ENCODE measurements around the gene TCERG1L. TPM values are rescaled to one million over a fixed set of nuclear protein-coding genes. Genes with fewer than 3 reads are reported as not detected.

The TCERG1L gene
- polyA plus RNA-seq, 1 donor from 2014 or later = 0.53 TPM

DNA sequence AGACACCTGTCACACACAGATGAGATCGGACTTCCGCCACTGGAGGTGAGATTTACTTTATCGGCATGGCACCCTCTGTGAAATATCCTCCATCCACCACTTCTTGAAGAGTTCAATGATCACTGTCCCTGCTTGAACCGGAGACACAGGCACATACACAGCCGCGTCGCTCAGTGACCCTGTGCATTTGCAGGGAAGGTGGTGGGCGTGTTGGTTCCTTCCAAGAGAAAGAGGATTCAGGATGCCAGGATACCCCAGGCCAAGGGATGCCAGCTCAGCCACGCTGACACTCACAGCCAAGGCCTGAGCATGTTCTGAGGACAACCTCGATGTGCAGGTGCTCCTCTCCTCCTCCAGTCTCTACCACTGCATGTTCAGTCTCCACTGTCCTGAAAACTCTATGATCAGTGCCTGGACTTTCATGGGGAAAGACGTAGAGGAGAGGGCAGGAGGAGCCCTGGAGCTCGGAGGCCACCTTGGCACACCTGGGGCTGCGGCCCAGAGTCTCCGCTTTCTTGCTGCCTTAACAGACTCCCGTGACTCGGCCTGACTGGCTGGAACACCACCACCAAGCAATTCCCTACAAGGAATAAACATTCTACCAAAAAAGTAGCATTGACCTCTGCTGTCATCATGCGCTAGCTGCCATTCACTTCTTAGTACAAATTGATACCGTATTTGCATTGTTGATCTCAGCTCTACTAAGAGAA is 115.2 kb downstream of the TCERG1L start:
- Histone ChIP-seq H3K27ac (ENCODE audit: low read length) (no peak overlapping the region), H3K4me2 (ENCODE audit: low read length) (no peak overlapping the region), H3K27me3 (ENCODE audit: insufficient read depth, low read depth, low read length) (no peaks in the 10 kb centered on the region), H3K9me3 (ENCODE audit: low read length) (no peaks in the 10 kb centered on the region), H4K20me1 (ENCODE audit: insufficient read depth) (no peaks in the 10 kb centered on the region), H3K9ac (ENCODE audit: low read length) (no peak overlapping the region), H3K4me3 (ENCODE audit: low read length) (no peak overlapping the region), H3K9me2 (ENCODE audit: insufficient read depth, low read length) (no peaks in the 10 kb centered on the region), H3K79me2 (replicated peaks; ENCODE audit: insufficient read depth, low read length) (no peaks in the 10 kb centered on the region), H2AFZ (ENCODE audit: low read depth, low read length) (no peak overlapping the region), H3K36me3 (ENCODE audit: insufficient read depth, low read length) (no peaks in the 10 kb centered on the region), H3F3A (ENCODE audit: insufficient read depth, low read length, poor library complexity, severe bottlenecking) (no peaks in the 10 kb centered on the region)
- no peak for TF ChIP-seq POLR2AphosphoS5 (IDR thresholded peaks at IDR 0.05)
- no peak for TF ChIP-seq EP300 (conservative IDR thresholded peaks at IDR 0.05; ENCODE audit: poor library complexity, severe bottlenecking)
- no peak for TF ChIP-seq EZH2 (IDR thresholded peaks at IDR 0.05; ENCODE audit: borderline replicate concordance, insufficient read depth, low read length, poor library complexity, severe bottlenecking)
- TF ChIP-seq RAD21 (conservative IDR thresholded peaks at IDR 0.05) = no peak
- TF ChIP-seq MXI1 (conservative IDR thresholded peaks at IDR 0.05; ENCODE audit: poor library complexity, severe bottlenecking) = no peak
- TF ChIP-seq, protein P1, sequence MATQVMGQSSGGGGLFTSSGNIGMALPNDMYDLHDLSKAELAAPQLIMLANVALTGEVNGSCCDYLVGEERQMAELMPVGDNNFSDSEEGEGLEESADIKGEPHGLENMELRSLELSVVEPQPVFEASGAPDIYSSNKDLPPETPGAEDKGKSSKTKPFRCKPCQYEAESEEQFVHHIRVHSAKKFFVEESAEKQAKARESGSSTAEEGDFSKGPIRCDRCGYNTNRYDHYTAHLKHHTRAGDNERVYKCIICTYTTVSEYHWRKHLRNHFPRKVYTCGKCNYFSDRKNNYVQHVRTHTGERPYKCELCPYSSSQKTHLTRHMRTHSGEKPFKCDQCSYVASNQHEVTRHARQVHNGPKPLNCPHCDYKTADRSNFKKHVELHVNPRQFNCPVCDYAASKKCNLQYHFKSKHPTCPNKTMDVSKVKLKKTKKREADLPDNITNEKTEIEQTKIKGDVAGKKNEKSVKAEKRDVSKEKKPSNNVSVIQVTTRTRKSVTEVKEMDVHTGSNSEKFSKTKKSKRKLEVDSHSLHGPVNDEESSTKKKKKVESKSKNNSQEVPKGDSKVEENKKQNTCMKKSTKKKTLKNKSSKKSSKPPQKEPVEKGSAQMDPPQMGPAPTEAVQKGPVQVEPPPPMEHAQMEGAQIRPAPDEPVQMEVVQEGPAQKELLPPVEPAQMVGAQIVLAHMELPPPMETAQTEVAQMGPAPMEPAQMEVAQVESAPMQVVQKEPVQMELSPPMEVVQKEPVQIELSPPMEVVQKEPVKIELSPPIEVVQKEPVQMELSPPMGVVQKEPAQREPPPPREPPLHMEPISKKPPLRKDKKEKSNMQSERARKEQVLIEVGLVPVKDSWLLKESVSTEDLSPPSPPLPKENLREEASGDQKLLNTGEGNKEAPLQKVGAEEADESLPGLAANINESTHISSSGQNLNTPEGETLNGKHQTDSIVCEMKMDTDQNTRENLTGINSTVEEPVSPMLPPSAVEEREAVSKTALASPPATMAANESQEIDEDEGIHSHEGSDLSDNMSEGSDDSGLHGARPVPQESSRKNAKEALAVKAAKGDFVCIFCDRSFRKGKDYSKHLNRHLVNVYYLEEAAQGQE (IDR thresholded peaks at IDR 0.05; ENCODE audit: borderline replicate concordance) = no peak
- TF ChIP-seq SMC3 (conservative IDR thresholded peaks at IDR 0.05; ENCODE audit: poor library complexity) = no peak
- TF ChIP-seq TAF1 (IDR thresholded peaks at IDR 0.05; ENCODE audit: low read depth) = no peak
- TF ChIP-seq, protein P2, sequence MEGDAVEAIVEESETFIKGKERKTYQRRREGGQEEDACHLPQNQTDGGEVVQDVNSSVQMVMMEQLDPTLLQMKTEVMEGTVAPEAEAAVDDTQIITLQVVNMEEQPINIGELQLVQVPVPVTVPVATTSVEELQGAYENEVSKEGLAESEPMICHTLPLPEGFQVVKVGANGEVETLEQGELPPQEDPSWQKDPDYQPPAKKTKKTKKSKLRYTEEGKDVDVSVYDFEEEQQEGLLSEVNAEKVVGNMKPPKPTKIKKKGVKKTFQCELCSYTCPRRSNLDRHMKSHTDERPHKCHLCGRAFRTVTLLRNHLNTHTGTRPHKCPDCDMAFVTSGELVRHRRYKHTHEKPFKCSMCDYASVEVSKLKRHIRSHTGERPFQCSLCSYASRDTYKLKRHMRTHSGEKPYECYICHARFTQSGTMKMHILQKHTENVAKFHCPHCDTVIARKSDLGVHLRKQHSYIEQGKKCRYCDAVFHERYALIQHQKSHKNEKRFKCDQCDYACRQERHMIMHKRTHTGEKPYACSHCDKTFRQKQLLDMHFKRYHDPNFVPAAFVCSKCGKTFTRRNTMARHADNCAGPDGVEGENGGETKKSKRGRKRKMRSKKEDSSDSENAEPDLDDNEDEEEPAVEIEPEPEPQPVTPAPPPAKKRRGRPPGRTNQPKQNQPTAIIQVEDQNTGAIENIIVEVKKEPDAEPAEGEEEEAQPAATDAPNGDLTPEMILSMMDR (IDR thresholded peaks at IDR 0.05; ENCODE audit: poor library complexity, severe bottlenecking) = no peak

DNA sequence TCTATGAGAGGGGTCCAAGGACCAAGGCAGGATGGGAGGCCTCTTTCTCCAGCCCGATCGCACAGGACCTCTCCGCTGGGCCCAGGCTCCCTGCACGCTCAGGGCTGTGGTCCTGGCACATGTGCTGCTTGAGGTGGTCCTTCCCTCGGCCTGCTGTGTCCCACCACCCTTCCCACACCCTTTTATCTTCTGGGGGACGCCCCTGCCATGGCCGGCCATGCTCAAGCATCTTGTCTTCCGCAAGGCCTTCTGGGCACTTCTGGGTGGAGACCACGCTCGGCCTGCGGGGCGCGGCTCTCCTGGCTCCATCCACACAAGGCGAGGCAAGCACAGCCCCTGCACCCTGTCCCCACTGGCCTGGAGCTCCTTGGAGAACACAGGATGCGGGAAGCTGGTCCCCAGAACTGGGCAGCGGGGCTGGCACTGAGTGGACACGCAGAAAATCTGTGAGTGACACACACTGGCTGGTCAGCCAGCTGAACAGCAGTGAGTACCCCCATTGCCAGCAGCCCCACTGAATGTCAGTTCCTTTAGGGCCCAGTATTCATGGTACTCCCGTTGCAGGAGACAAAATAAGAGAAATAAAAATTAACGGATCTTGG is 115.9 kb downstream of the TCERG1L start:
- no peak overlapping the region for H2AFZ ChIP-seq (ENCODE audit: low read depth, low read length)
- H3K36me3 ChIP-seq (ENCODE audit: insufficient read depth, low read length) = no peaks in the 10 kb centered on the region
- TF ChIP-seq EP300 (conservative IDR thresholded peaks at IDR 0.05; ENCODE audit: poor library complexity, severe bottlenecking) = no peak
- TF ChIP-seq, protein P2 (IDR thresholded peaks at IDR 0.05; ENCODE audit: poor library complexity, severe bottlenecking) = no peak
- TF ChIP-seq MXI1 (conservative IDR thresholded peaks at IDR 0.05; ENCODE audit: poor library complexity, severe bottlenecking) = no peak
- no peak for TF ChIP-seq SMC3 (conservative IDR thresholded peaks at IDR 0.05; ENCODE audit: poor library complexity)
- TF ChIP-seq, protein P1 (IDR thresholded peaks at IDR 0.05; ENCODE audit: borderline replicate concordance) = no peak
- no peak for TF ChIP-seq EZH2 (IDR thresholded peaks at IDR 0.05; ENCODE audit: borderline replicate concordance, insufficient read depth, low read length, poor library complexity, severe bottlenecking)
- TF ChIP-seq POLR2AphosphoS5 (IDR thresholded peaks at IDR 0.05) = no peak
- no peak for TF ChIP-seq RAD21 (conservative IDR thresholded peaks at IDR 0.05)
- no peak for TF ChIP-seq TAF1 (IDR thresholded peaks at IDR 0.05; ENCODE audit: low read depth)
- no peaks in the 10 kb centered on the region for H3K79me2 ChIP-seq (replicated peaks; ENCODE audit: insufficient read depth, low read length)
- no peaks in the 10 kb centered on the region for H4K20me1 ChIP-seq (ENCODE audit: insufficient read depth)
- H3K27ac ChIP-seq (ENCODE audit: low read length) = no peak overlapping the region
- no peaks in the 10 kb centered on the region for H3K9me2 ChIP-seq (ENCODE audit: insufficient read depth, low read length)
- H3K9ac ChIP-seq (ENCODE audit: low read length) = no peak overlapping the region
- H3K9me3 ChIP-seq (ENCODE audit: low read length) = no peaks in the 10 kb centered on the region
- H3K27me3 ChIP-seq (ENCODE audit: insufficient read depth, low read depth, low read length) = no peaks in the 10 kb centered on the region
- no peak overlapping the region for H3K4me2 ChIP-seq (ENCODE audit: low read length)
- H3K4me3 ChIP-seq (ENCODE audit: low read length) = no peak overlapping the region
- no peaks in the 10 kb centered on the region for H3F3A ChIP-seq (ENCODE audit: insufficient read depth, low read length, poor library complexity, severe bottlenecking)
